ENCODE measurements around the gene PLXNC1.

- TF ChIP-seq CTCF (IDR thresholded peaks at IDR 0.05) (no peak), POLR2A (IDR thresholded peaks at IDR 0.05) (no peak)
Observed at GRCh38 chr12:94165670-94166364, 17.4 kb downstream of the PLXNC1 start.
